ENCODE results near the gene GPD1. TPM values are rescaled to one million over a fixed set of nuclear protein-coding genes. Genes with fewer than 3 reads are reported as not detected.

GPD1 gene
- total and polyA plus RNA-seq, 9 of the 15 experiments (the other 6 are each of a cell fraction or from before 2014, with no cell fraction given): 0.13 to 1.00 (median 0.55) TPM

- no peak for TF ChIP-seq ZNF592 (IDR thresholded peaks at IDR 0.05)
- no peak for TF ChIP-seq ZNF318 (IDR thresholded peaks at IDR 0.05; ENCODE audit: borderline replicate concordance in 1 of 2, low read depth in 1 of 2)
- peak; percentile 74; the same call in 1 of the 2 replicates for TF ChIP-seq ZNF175 (CRISPR knock-in tag; IDR thresholded peaks at IDR 0.05; ENCODE audit: low read depth)
- TF ChIP-seq MAFF (IDR thresholded peaks at IDR 0.05; ENCODE audit: low read length): no peak
- no peak for TF ChIP-seq HNRNPUL1 (IDR thresholded peaks at IDR 0.05; ENCODE audit: low read length)
- no peak for TF ChIP-seq E2F6 (IDR thresholded peaks at IDR 0.05; ENCODE audit: borderline replicate concordance in 1 of 2, extremely low read depth in 1 of 2, insufficient read depth in 1 of 2, insufficient read length in 1 of 2, low read depth in 1 of 2, low read length in 1 of 2, poor library complexity in 1 of 2, severe bottlenecking in 1 of 2)
- no peak for TF ChIP-seq E2F8 (IDR thresholded peaks at IDR 0.05; ENCODE audit: low read depth, partially characterized antibody)
- TF ChIP-seq SMAD1 (IDR thresholded peaks at IDR 0.05; ENCODE audit: low read depth, low read length, partially characterized antibody): no peak
Measured at GRCh38 chr12:50070314-50071060, 33.3 kb upstream of the GPD1 start (continued).
